Fibroblast of lung (primary cell): ENCODE measurements around the gene TSEN54.

Experiments used
- EZH2 ChIP-seq: IDR thresholded peaks from 2 replicates; pipeline ENCODE4 v1.5.1; 2012; ENCODE audit warnings: low read length, control low read depth, mild to moderate bottlenecking; ENCODE audit errors: missing control alignments
- TF ChIP-seq, protein P1 (sequence below), 2 donors: IDR thresholded peaks in 1 of 2; conservative IDR thresholded peaks in 1 of 2; 1 replicate in 1 of 2; 2 replicates in 1 of 2; pipeline ENCODE4 v1.5.1; 2011 to 2012; ENCODE audit warnings: low read length in 2 of 2, control low read depth in 1 of 2, inconsistent platforms in 1 of 2, low read depth in 1 of 2, mild to moderate bottlenecking in 1 of 2

DNA sequence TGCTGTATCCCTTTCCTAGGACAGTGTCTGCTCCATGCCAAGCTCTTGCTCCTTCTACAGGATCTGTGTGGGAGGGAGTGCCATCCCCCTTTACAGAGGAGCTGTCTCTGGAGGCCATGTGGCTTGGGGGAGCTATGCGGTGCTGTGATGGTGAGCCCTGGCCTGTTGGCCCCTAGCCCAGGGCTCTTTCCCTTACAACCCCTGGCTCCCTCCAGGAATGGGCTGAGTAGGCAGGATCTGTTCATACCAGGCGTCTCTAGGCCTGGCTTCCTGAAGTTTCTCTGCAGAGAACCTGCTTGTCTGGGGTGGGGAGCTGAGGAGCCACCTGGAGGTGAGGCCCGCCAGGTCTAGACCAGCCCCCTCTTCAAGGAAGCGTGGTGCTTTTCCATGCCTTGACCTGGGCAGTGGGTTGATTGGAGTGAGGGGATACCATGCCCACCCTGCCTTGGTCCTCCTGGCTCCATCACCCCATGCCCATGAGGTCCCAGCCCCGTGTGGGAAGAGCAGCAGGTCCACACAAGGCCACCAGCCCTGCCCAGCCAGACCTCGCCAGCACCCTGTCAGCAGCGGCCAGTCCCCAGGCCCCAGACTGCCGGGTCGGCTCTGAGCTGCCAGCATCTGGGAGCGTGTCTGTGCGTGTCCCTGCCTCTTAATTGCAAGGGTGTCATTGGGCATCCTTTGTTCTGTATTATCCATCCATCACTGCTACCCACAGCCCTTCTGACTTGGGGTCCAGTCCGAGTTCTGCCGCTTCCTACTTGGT, 23.8 kb downstream of the TSEN54 start:
- TF ChIP-seq, protein P1, sequence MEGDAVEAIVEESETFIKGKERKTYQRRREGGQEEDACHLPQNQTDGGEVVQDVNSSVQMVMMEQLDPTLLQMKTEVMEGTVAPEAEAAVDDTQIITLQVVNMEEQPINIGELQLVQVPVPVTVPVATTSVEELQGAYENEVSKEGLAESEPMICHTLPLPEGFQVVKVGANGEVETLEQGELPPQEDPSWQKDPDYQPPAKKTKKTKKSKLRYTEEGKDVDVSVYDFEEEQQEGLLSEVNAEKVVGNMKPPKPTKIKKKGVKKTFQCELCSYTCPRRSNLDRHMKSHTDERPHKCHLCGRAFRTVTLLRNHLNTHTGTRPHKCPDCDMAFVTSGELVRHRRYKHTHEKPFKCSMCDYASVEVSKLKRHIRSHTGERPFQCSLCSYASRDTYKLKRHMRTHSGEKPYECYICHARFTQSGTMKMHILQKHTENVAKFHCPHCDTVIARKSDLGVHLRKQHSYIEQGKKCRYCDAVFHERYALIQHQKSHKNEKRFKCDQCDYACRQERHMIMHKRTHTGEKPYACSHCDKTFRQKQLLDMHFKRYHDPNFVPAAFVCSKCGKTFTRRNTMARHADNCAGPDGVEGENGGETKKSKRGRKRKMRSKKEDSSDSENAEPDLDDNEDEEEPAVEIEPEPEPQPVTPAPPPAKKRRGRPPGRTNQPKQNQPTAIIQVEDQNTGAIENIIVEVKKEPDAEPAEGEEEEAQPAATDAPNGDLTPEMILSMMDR (conservative IDR thresholded peaks at IDR 0.05 in 1 of 2, IDR thresholded peaks at IDR 0.05 in 1 of 2; ENCODE audit: low read depth in 1 of 2, low read length in 2 of 2), result no peak
- no peak for TF ChIP-seq EZH2
